NK-92 treated with Interleukin-12 subunit alpha and Interleukin-12 subunit beta, amount 100 ng/mL, for 24 hours (cell line): Measurements from ENCODE around the gene EIPR1.

Experiments
- DNase-seq: peaks from one replicate; lab custom pipeline; 2025; lab: John Stamatoyannopoulos, UW

EIPR1 gene

GRCh38 chr2:3303583-3304406, 73.8 kb downstream of the EIPR1 start:
- no peak for DNase-seq

- DNase-seq, result no peak
Measured at GRCh38 chr2:3302751-3303582, 74.7 kb downstream of the EIPR1 start.

GRCh38 chr2:3302421-3302750, 75.2 kb downstream of the EIPR1 start:
- no peak for DNase-seq

- DNase-seq, result no peak
Measured at GRCh38 chr2:3301001-3301400, 76.6 kb downstream of the EIPR1 start.

- no peak for DNase-seq
Measured at GRCh38 chr2:3300224-3300995, 77.2 kb downstream of the EIPR1 start.

- no peak for DNase-seq
Measured at GRCh38 chr2:3299703-3300102, 77.9 kb downstream of the EIPR1 start.

- no peak for DNase-seq
Measured at GRCh38 chr2:3299130-3299529, 78.5 kb downstream of the EIPR1 start.

- no peak for DNase-seq
Measured at GRCh38 chr2:3298191-3298590, 79.4 kb downstream of the EIPR1 start.

GRCh38 chr2:3297523-3297922, 80.1 kb downstream of the EIPR1 start:
- DNase-seq, result no peak

- DNase-seq, result no peak
Measured at GRCh38 chr2:3296182-3296972, 81.2 kb downstream of the EIPR1 start.

GRCh38 chr2:3294493-3294892, 83.1 kb downstream of the EIPR1 start:
- DNase-seq, result no peak

GRCh38 chr2:3294069-3294468, 83.5 kb downstream of the EIPR1 start:
- DNase-seq, result no peak

GRCh38 chr2:3293221-3293620, 84.4 kb downstream of the EIPR1 start:
- DNase-seq, result no peak

GRCh38 chr2:3292416-3292815, 85.2 kb downstream of the EIPR1 start:
- DNase-seq, result no peak

- DNase-seq, result no peak
Measured at GRCh38 chr2:3291750-3292149, 85.9 kb downstream of the EIPR1 start.

GRCh38 chr2:3291113-3291512, 86.5 kb downstream of the EIPR1 start:
- no peak for DNase-seq

GRCh38 chr2:3290655-3291054, 87.0 kb downstream of the EIPR1 start:
- no peak for DNase-seq

GRCh38 chr2:3289971-3290370, 87.6 kb downstream of the EIPR1 start:
- no peak for DNase-seq

GRCh38 chr2:3289526-3289925, 88.1 kb downstream of the EIPR1 start:
- DNase-seq, result no peak

- DNase-seq, result no peak
Measured at GRCh38 chr2:3289171-3289515, 88.5 kb downstream of the EIPR1 start.

- DNase-seq, result no peak
Measured at GRCh38 chr2:3288470-3289170, 89.0 kb downstream of the EIPR1 start.
